GM19324 (cell line): ENCODE measurements around the gene MTFP1.
"Not testable (repeated sequence)": the region's sequence is repeated elsewhere in the genome, so short reads cannot be mapped to it uniquely, and the experiment has no call there.

Source experiments
- ATAC-seq: cut with Tn5 transposase; IDR thresholded peaks from one replicate; pipeline ENCODE4 v1.9.1; 2021; ENCODE audit warnings: mild to moderate bottlenecking, moderate library complexity; ENCODE audit not compliant: unreplicated experiment, low FRiP score

Gene MTFP1

DNA sequence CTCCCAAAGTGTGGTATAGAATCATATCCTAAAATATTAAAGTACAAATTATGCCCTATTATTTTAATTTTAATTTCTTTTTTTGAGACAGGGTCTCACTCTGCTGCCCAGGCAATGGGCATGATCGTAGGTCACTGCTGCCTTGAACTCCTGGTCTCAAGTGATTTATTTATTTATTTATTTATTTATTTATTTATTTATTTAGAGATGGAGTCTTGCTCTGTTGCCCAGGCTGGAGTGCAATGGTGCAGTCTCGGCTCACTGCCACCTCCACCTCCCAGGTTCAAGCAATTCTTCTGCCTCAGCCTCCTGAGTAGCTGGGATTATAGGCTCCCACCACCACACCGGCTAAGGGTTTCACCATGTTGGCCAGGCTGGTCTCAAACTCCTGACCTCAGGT is 24.5 kb upstream of the MTFP1 start:
- ATAC-seq = not testable (repeated sequence)

DNA sequence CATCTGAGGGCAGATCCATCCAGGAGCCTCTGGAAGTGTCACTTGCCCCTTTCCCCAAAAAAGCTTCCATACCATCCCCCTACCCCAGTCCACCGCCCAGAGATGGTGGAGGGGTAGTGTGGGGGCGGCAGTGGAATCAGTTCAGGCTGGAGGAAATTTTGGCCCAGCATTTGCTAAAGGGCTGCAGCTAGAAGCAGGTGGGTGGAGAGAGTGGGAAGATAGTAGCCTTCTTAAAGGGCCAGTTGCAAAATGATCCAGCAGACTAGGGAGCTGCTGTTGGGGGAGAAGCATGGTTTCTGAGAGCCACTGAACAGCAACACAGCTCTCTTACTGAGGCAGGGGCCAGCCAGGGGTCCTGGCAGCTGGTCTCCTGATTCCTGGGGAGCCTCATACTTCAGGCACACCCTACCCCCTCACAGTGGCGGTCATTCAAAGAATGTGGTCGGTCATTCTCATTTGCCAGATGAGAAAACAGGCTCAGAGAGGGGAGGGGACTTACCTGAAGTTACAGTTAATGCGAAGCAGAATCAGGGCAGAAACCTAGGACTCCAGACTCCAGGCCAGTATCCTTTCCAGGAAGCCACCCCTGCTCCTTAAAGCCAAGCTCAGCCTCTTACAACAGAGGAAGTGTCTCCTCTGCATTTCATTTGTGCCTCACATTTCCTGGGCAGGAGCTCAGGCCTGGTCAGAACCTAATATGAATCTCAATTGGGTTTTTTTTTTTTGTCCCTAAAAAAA is 23.4 kb upstream of the MTFP1 start:
- no peak for ATAC-seq

GRCh38 chr22:30402766-30403104 is 22.8 kb upstream of the MTFP1 start:
- ATAC-seq = not testable (repeated sequence)

DNA sequence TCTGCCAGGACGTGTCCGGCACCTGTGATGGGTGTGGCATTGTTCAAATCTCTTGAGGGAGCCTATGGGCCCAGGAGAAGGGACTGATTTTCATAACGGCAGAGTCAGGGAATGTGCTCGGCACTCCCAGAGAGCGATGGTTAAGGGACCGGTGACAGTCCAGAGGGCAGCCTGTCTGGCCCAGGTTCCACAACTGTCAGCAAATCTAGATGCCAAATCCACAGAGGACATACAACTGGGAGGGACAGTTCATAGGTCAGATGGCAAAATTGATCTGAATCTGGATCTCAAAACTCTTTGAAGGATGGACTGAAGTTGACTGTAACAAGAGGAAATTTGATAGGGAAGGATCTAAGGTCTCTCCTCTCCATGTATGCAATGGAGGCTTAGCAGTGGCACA is 21.3 kb upstream of the MTFP1 start:
- ATAC-seq = no peak

GRCh38 chr22:30405731-30406130 is 19.8 kb upstream of the MTFP1 start:
- no peak for ATAC-seq

DNA sequence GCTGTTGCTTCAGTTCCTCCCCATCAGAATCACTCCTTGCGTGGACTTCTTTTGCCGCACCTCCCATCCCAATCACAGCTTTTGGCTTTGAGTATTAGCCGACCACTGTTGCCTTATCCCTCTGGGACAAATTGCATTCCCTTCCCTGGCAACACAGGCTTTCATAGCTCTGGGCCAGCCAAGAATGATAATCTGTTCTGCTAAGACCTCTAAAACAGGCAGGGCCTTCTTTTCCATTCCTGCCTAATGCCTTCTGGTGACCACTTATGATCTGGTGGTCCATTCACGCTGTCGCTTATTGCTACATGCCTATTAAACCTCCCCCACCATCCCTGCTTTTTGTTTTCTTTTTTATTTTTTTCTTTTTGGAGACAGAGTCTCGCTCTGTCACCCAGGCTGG is 19.2 kb upstream of the MTFP1 start:
- no peak for ATAC-seq

- ATAC-seq = no peak
Observed at GRCh38 chr22:30408388-30409102, 17.0 kb upstream of the MTFP1 start.

GRCh38 chr22:30411780-30412179 is 13.8 kb upstream of the MTFP1 start:
- no peak for ATAC-seq

DNA sequence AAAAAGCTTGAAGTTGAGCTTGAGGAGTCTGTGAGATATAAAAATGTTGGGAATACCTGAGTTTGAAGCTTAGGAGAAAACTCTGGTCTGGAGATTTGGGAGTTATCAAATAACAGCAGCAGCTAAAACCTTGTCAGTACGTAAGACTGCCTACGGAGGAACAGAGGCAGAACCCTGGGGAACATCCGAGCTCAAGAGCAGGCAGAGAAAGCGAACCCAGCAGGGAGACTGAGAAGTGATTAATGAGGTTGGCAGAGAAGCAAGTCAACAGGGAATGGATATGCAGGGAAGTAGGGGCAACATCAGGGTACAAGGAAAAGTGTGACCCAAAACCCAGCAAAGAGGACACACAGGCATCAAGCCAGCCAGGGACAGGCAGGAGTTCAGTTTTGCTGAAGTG is 12.6 kb upstream of the MTFP1 start:
- no peak for ATAC-seq

DNA sequence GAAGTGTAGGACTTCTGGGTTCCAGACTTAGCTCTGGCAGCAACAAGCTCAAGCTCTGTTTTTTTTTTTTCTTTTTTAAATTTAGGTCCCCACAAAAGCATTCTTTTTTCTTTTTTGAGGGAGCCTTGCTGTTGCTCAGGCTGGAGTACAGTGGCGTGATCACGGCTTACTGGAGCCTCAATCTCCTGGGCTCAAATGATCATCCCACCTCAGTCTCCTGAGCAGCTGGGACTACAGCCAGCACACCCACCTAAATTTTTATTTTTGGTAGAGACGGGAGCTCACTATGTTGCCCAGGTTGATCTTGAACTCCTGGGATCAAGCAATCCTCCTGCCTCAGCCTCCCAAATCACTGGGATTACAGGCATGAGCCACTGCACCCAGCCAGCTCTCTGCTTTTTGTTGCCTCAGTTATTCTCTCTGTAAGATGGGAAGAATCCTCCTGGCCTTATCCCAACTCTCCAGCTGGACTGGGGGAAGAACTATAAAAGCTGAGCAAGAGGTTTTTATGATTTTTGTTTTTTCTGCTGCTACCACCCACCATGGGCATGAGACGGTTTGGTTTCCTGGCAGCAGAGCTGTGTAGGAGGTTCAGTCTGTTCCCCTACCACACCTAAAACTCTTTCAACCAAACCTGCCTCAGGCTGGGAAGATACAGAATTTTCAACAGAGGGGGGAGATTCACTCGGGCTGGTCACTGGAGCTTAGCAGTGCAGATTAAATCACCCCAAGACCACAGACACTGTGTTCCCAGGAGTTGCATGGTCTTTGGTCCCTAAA is 11.6 kb upstream of the MTFP1 start:
- ATAC-seq = no peak

DNA sequence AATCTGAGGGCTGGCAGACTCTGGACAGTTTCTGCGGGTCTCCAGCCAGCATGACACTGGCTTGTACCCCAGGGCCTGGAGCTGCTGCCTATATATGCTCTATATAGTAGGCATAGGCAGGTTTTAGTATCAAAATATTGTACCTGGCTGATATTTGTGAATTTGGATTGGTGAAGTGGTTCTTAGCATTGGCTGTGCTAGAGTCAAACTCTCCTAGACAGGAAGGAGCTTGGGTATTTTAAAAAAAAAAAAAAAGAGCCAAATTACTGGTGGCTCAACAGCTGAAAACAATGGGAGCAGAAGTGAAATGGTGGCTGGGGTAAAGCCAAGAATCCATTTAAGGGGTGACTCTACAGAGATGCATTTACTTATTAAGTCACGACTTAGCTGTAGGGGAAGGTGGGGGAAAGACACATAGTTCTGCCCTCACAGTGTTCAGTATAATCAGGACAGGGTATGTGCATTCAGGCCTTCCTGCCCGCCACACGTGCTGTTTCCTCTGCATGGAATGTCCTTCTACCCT is 11.0 kb upstream of the MTFP1 start:
- ATAC-seq = no peak

DNA sequence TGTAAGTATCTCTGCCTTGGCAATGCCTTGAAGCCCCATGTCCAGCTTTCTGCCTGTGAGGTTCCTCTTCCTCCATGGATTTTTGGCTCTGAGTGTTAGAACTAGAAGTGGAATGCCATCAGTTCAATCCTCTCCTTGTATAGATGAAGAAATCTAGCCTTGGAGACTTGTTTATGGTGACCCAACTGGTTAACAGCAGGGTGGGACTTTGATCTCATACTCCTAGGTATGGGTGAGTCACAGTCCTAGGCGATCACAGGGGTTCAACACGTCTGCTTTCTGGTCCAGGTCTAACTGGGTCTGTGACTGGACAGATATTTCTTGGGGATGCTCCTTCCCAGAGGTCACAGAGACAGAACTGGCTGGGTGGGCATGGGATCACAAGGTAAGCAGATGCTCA is 9.2 kb upstream of the MTFP1 start:
- no peak for ATAC-seq

GRCh38 chr22:30416837-30417236 is 8.7 kb upstream of the MTFP1 start:
- ATAC-seq = no peak

DNA sequence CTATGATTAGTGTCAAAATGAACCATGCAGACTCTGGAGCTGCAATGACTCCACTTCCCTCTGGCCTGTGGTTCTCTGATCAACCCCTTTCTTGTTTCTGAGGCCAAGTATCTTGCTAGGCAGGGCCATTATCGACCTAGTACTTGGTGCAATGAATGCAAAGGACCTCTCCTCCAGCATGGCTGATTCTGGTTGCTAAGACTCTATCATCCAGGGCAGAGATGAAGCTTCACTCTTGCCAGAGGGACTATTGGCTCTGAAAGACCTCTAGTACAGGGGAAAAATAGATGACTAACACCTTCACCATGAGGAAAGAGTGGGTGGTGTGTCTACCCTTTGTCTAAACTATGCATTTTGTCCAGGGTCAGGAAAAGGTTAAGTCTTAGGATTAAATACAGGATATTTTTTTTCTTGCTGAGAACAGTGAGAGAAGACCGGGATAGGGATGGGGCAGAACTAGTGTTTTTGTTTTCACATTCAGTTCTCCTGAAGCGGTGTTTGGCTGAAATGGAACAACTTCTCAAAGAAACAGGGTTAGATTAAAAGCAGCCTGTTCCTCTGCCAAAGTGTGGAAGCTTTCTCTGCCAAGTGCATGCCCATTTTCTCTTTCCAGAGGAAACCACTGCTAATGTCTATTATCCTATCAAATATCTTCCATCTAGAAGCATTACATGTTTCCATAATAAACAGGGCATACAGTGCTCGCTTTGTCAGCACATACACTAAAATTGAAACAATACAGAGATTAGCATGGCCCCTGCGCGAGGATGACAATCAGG is 5.0 kb upstream of the MTFP1 start:
- no peak for ATAC-seq

GRCh38 chr22:30421695-30422480 is 3.7 kb upstream of the MTFP1 start:
- no peak for ATAC-seq

GRCh38 chr22:30422481-30423300 is 2.9 kb upstream of the MTFP1 start:
- ATAC-seq = no peak

DNA sequence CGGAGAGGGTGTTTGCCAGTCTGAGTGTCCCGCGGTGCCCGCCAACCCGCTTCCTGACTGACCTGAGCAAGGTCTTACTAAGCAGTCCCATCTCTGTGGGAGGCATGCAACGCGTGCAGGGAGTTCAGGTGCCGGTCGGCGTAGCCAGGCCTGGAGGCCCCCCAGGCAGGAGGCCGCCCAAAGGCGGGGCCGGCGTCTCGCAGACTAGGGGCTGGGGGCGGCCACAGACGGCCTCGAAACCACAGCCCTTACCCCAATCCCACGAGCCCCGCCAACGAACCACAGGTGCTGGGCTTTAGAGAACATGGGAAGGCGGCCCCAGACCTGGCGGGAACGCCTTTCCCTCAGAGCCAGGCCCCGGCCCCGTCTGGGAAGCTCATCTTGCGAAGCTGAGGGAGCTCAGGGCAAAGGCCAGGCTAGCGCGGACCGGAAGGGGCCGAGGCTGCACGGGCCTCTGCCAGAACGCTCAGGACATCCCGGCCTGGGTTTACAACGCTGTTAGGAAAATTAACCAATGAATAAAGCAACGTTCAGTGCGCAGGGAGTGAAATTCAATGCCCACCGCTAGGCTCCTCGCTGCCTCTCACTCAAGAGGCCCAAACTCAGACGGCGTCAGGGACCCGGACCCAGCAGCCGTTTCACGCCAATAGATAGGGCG is 2.1 kb upstream of the MTFP1 start:
- peak; percentile 32 for ATAC-seq

DNA sequence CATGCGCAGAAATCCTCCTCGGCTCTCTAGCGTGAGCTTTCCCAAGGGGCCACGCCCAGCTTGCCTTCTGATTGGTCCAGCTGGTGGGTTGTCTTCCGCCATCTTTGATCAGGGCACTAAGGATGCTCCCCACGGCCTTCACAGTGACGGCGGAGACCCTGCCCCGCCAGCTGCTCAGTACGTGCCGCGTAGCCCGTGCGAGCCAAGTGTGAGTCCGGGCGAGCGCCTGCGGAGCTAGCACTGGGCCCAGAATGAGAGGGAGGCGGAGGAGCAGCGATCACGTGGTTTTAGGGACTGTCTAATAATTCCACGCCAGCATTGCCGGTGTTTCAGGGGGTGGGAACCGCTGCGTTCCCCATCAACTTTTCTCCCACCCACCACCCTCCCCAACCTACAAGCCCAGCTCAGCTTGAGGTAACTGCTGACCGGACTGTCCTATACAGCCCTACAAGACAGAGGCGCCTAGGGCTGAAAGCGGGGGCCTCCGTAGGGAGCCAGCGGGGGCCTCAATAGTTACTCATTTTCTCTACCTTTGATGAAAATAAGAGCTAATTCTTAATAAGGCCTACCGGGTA is 1.5 kb upstream of the MTFP1 start:
- ATAC-seq = peak; percentile 92
